Measurements from ENCODE around the gene CEP162.
"Not testable (repeated sequence)": the region's sequence is repeated elsewhere in the genome, so short reads cannot be mapped to it uniquely, and the experiment has no call there.

The CEP162 gene

GRCh38 chr6:84218091-84218490 lies 9.4 kb downstream of the CEP162 start:
- no peak overlapping the region for H3K4me3 ChIP-seq (ENCODE audit: low read depth, low read length)
- in situ Hi-C loops (cut with HindIII; ENCODE audit: low sequenced_read_pairs), result no loop called here
- TF ChIP-seq, protein P1, sequence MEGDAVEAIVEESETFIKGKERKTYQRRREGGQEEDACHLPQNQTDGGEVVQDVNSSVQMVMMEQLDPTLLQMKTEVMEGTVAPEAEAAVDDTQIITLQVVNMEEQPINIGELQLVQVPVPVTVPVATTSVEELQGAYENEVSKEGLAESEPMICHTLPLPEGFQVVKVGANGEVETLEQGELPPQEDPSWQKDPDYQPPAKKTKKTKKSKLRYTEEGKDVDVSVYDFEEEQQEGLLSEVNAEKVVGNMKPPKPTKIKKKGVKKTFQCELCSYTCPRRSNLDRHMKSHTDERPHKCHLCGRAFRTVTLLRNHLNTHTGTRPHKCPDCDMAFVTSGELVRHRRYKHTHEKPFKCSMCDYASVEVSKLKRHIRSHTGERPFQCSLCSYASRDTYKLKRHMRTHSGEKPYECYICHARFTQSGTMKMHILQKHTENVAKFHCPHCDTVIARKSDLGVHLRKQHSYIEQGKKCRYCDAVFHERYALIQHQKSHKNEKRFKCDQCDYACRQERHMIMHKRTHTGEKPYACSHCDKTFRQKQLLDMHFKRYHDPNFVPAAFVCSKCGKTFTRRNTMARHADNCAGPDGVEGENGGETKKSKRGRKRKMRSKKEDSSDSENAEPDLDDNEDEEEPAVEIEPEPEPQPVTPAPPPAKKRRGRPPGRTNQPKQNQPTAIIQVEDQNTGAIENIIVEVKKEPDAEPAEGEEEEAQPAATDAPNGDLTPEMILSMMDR (IDR thresholded peaks at IDR 0.05; ENCODE audit: low read depth, low read length), result no peak
- DNase-seq (ENCODE audit: low read depth, low spot score), result no peak

DNA sequence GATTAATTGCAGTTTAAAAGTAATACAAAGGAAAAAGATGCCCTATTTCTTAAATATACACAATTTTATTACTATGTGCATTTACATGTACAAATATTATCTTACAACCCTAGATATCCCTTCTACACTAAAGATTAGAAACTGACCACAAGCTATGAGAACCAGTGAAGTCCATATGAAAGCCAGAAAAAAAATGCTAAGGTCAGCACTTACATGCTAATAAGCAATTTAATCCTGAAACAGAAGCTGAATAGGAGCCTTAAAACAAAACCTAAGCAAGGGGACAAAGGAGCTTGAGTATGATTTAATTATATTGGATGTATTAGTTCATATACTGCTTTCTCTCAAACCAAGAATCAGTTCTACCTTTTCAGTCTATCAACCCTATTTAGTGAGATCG lies 14.2 kb downstream of the CEP162 start:
- in situ Hi-C loops (cut with HindIII; ENCODE audit: low sequenced_read_pairs), result no loop called here
- TF ChIP-seq, protein P1 (IDR thresholded peaks at IDR 0.05; ENCODE audit: low read depth, low read length), result no peak
- no peak for DNase-seq (ENCODE audit: low read depth, low spot score)
- H3K4me3 ChIP-seq (ENCODE audit: low read depth, low read length), result no peak overlapping the region

- TF ChIP-seq, protein P1 (IDR thresholded peaks at IDR 0.05; ENCODE audit: low read depth, low read length), result no peak
- in situ Hi-C loops (cut with HindIII; ENCODE audit: low sequenced_read_pairs), result no loop called here
- H3K4me3 ChIP-seq (ENCODE audit: low read depth, low read length), result no peak overlapping the region
- DNase-seq (ENCODE audit: low read depth, low spot score), result no peak
These were observed 23.4 kb downstream of the CEP162 start for GRCh38 chr6:84204011-84204410.

DNA sequence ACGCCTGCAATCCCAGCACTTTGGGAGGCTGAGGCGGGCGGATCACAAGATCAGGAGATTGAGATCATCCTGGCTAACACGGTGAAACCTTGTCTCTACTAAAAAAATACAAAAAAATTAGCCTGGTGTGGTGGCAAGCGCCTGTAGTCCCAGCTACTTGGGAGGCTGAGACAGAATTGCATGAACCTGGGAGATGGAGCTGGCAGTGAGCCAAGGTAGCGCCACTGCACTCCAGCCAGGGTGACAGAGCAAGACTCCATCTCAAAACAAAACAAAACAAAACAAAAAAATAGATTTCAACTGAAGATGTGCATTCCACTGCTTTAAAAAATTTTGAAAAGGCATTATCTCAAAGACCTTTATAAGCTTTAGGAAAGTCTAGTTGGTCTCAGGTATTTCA lies 27.5 kb downstream of the CEP162 start:
- in situ Hi-C loops (cut with HindIII; ENCODE audit: low sequenced_read_pairs); DNase-seq (ENCODE audit: low read depth, low spot score); H3K4me3 ChIP-seq (ENCODE audit: low read depth, low read length): not testable (repeated sequence)

DNA sequence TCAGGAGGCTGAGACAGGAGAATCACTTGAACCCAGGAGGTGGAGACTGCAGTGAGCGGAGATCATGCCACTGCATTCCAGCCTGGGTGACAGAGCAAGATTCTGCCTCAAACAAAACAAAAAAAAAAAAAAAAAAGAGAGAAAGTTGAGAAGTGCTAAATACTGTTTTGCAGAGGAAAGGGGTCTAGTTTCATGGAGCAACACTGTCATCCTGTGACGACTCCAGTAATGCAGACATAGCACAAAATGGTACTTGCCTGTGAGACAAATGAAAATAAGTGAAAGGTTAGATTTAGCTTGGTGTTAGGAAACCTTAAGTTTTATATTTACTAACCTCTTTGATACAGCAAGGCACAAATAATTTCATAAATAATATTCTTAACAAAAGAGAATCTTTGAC lies 29.7 kb downstream of the CEP162 start:
- TF ChIP-seq, protein P1 (IDR thresholded peaks at IDR 0.05; ENCODE audit: low read depth, low read length), result peak; percentile 20
- peak; percentile 11 for DNase-seq (ENCODE audit: low read depth, low spot score)
- in situ Hi-C loops (cut with HindIII; ENCODE audit: low sequenced_read_pairs), result no loop called here

DNA sequence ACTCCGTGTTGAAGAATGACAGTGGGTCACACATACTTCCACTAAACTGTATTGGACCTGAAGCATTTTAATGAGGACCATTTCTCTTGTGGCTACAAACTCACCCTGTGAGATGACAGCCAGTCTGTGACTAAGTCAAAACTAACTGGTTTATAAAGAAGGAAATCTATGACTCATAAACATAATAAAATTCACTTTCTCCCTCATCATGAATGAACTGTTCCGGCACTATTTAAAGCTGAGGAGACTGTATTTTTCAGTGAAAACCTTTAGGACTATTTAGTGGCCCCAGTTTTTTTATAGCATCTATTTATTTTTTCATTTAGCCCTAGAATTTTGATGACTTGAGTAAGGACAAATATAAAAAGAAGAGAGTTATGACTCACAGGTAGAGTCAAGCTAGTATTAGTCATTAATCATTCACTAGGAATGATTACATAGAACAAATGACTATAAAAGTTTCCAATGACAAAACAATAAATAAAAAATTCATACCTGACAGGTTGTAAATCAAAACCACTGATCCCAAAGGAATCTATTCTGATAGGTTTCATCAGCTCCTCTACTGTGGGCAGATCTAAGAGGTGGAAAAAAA lies 34.2 kb downstream of the CEP162 start:
- H3K4me3 ChIP-seq (ENCODE audit: low read depth, low read length), result no peak overlapping the region
- in situ Hi-C loops (cut with HindIII; ENCODE audit: low sequenced_read_pairs), result no loop called here
- peak; percentile 87 for DNase-seq (ENCODE audit: low read depth, low spot score)
- TF ChIP-seq, protein P1 (IDR thresholded peaks at IDR 0.05; ENCODE audit: low read depth, low read length), result no peak

More for the DNA sequence above, 29.7 kb downstream of the CEP162 start:
- H3K4me3 ChIP-seq (ENCODE audit: low read depth, low read length), result no peak overlapping the region

DNA sequence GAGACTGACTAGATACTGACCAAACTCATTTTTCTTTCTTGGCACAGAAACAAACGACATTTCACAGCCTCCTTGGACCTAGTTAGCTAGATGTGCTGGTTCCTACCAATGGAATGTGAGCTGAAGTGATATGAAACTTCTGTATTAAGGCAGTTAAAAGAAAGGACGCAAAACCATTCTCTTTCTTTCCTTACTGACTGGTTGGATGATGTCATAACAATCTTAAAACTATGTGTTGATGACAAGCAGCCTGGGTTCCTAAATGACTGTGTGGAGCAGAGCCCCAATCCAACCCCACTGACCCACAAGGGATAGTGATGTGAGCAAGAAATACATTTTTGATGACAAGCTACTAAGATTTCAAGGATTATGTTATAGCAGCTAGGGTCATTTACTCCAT lies 35.6 kb downstream of the CEP162 start:
- in situ Hi-C loops (cut with HindIII; ENCODE audit: low sequenced_read_pairs), result no loop called here
- TF ChIP-seq, protein P1 (IDR thresholded peaks at IDR 0.05; ENCODE audit: low read depth, low read length), result no peak

DNA sequence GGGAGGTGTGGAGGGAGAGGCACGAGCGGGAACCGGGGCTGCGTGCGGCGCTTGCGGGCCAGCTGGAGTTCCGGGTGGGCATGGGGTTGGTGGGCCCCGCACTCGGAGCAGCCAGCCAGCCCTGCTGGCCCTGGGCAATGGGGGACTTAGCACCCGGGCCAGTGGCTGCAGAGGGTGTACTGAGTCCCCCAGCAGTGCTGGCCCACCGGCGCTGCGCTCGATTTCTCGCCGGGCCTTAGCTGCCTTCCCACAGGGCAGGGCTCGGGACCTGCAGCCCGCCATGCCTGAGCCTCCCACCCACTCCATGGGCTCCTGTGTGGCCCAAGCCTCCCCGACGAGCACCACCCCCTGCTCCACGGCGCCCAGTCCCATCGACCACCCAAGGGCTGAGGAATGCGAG lies 38.1 kb downstream of the CEP162 start:
- H3K4me3 ChIP-seq (ENCODE audit: low read depth, low read length); in situ Hi-C loops (cut with HindIII; ENCODE audit: low sequenced_read_pairs): not testable (repeated sequence)

More for the DNA sequence above, 35.6 kb downstream of the CEP162 start:
- H3K4me3 ChIP-seq (ENCODE audit: low read depth, low read length), result no peak overlapping the region
- no peak for DNase-seq (ENCODE audit: low read depth, low spot score)

More for the DNA sequence above, 38.1 kb downstream of the CEP162 start:
- not testable (repeated sequence) for DNase-seq (ENCODE audit: low read depth, low spot score)

Measured in astrocyte of the spinal cord (primary cell).